NCI-H82 treated with DMSO at 0.1 percent for 48 hours (cell line): Measurements from ENCODE around the gene JPT1.
"Not testable (repeated sequence)": the region's sequence is repeated elsewhere in the genome, so short reads cannot be mapped to it uniquely, and the experiment has no call there.

Experiments
- DNase-seq: peaks from one replicate; lab custom pipeline; 2025; ENCODE audit not compliant: unreplicated experiment; lab: John Stamatoyannopoulos, UW

Gene JPT1

GRCh38 chr17:75130632-75131277 is 23.6 kb downstream of the JPT1 start:
- DNase-seq: peak; percentile 72

GRCh38 chr17:75130059-75130631 is 24.2 kb downstream of the JPT1 start:
- no peak for DNase-seq

- DNase-seq: no peak
These were observed 24.7 kb downstream of the JPT1 start for GRCh38 chr17:75129576-75129975.

- DNase-seq: peak; percentile 18
These were observed 25.4 kb downstream of the JPT1 start for GRCh38 chr17:75128694-75129505.

GRCh38 chr17:75127936-75128335 is 26.4 kb downstream of the JPT1 start:
- DNase-seq: not testable (repeated sequence)

GRCh38 chr17:75126954-75127353 is 27.4 kb downstream of the JPT1 start:
- DNase-seq: no peak

- DNase-seq: no peak
These were observed 28.3 kb downstream of the JPT1 start for GRCh38 chr17:75125984-75126383.

GRCh38 chr17:75124819-75125162 is 29.5 kb downstream of the JPT1 start:
- DNase-seq: no peak

GRCh38 chr17:75124041-75124818 is 30.1 kb downstream of the JPT1 start:
- DNase-seq: no peak

- DNase-seq: no peak
These were observed 36.0 kb downstream of the JPT1 start for GRCh38 chr17:75118307-75118706.

GRCh38 chr17:75116737-75117136 is 37.6 kb downstream of the JPT1 start:
- no peak for DNase-seq

GRCh38 chr17:75115555-75115954 is 38.8 kb downstream of the JPT1 start:
- no peak for DNase-seq

- DNase-seq: no peak
These were observed 39.6 kb downstream of the JPT1 start for GRCh38 chr17:75114552-75115314.

GRCh38 chr17:75113798-75114551 is 40.3 kb downstream of the JPT1 start:
- peak; percentile 73 for DNase-seq

GRCh38 chr17:75111777-75112335 is 42.5 kb downstream of the JPT1 start:
- no peak for DNase-seq

GRCh38 chr17:75110234-75110937 is 43.9 kb downstream of the JPT1 start:
- no peak for DNase-seq

GRCh38 chr17:75109407-75110233 is 44.7 kb downstream of the JPT1 start, which contains the start of gene ARMC7:
TSS of gene ARMC7 (plus strand) at chr17:75109969. CDS start at chr17:75110289, 320 bp downstream.
- DNase-seq: peak; percentile 74

- no peak for DNase-seq
These were observed 45.3 kb downstream of the JPT1 start for GRCh38 chr17:75109046-75109406.
